Mesendoderm (in vitro differentiated cells): Measurements from ENCODE around the gene CCL22.

Experiments used
- DNase-seq: peaks from one replicate; pipeline ENCODE4 v3.0.0; 2013
- H2AK5ac ChIP-seq: 2 replicates; pipeline ENCODE4 v1.6.1; 2013; ENCODE audit warnings: low read length, inconsistent platforms
- H2BK120ac ChIP-seq: 2 replicates; pipeline ENCODE4 v1.6.1; 2013; ENCODE audit warnings: low read depth, mild to moderate bottlenecking, low read length, moderate library complexity, mixed read lengths
- H2BK15ac ChIP-seq: replicated peaks from 2 replicates; pipeline ENCODE4 v1.6.1; 2013; ENCODE audit warnings: low read depth, mild to moderate bottlenecking, moderate library complexity
- H2BK5ac ChIP-seq: 2 replicates; pipeline ENCODE4 v1.6.1; 2013; ENCODE audit warnings: low read length, inconsistent platforms
- H3K18ac ChIP-seq: 2 replicates; pipeline ENCODE4 v1.6.1; 2013; ENCODE audit warnings: mild to moderate bottlenecking, low read length, mixed read lengths
- H3K23ac ChIP-seq: one replicate; pipeline ENCODE4 v1.6.1; 2013; ENCODE audit warnings: low read length
- H3K27ac ChIP-seq: 2 replicates; pipeline ENCODE4 v1.5.1; 2013; ENCODE audit warnings: low read depth, mild to moderate bottlenecking, inconsistent platforms, low read length, moderate library complexity
- H3K27me3 ChIP-seq: 2 replicates; pipeline ENCODE4 v1.6.1; 2013; ENCODE audit warnings: low read length, control low read depth, mild to moderate bottlenecking, inconsistent platforms; ENCODE audit not compliant: insufficient read depth, poor library complexity
- H3K36me3 ChIP-seq: 2 replicates; pipeline ENCODE4 v1.6.1; 2013; ENCODE audit warnings: low read length, inconsistent platforms; ENCODE audit not compliant: control insufficient read depth, insufficient read depth
- H3K4ac ChIP-seq: one replicate; pipeline ENCODE4 v1.6.1; 2013; ENCODE audit warnings: low read depth, mild to moderate bottlenecking, low read length, moderate library complexity
- H3K4me1 ChIP-seq: 2 replicates; pipeline ENCODE4 v1.6.1; 2013; ENCODE audit warnings: low read depth, low read length, inconsistent platforms; ENCODE audit not compliant: control insufficient read depth
- H3K4me2 ChIP-seq: 2 replicates; pipeline ENCODE4 v1.6.1; 2013; ENCODE audit warnings: low read length
- H3K4me3 ChIP-seq: 2 replicates; pipeline ENCODE4 v1.5.1; 2013; ENCODE audit warnings: mild to moderate bottlenecking, low read length
- H3K56ac ChIP-seq: one replicate; pipeline ENCODE4 v1.6.1; 2013; ENCODE audit warnings: low read length
- H3K79me1 ChIP-seq: 2 replicates; pipeline ENCODE4 v1.6.1; 2013; ENCODE audit warnings: low read length, inconsistent platforms
- H3K79me2 ChIP-seq: 2 replicates; pipeline ENCODE4 v1.6.1; 2013; ENCODE audit warnings: mild to moderate bottlenecking, low read length; ENCODE audit not compliant: control insufficient read depth, insufficient read depth
- H3K9ac ChIP-seq: 2 replicates; pipeline ENCODE4 v1.6.1; 2013; ENCODE audit warnings: low read length, inconsistent platforms
- H4K5ac ChIP-seq: one replicate; pipeline ENCODE4 v1.6.1; 2013; ENCODE audit warnings: low read length
- H4K8ac ChIP-seq: one replicate; pipeline ENCODE4 v1.6.1; 2013; ENCODE audit warnings: low read depth, mild to moderate bottlenecking, control low read depth, low read length, moderate library complexity
- WGBS: extraction: QIAGEN DNeasy Blood & Tissue Kit; methylation state at CpG from one replicate; pipeline ENCODE4 v1.1.7; 2013; ENCODE audit warnings: low lambda C conversion rate, missing lambda C conversion rate; ENCODE audit not compliant: insufficient coverage; ENCODE audit errors: extremely low coverage; 5-methylcytosine and 5-hydroxymethylcytosine counted together

CCL22 gene

GRCh38 chr16:57360321-57360935 lies 1.8 kb downstream of the CCL22 start:
- no peak overlapping the region for H2BK15ac ChIP-seq
- H4K8ac ChIP-seq = no peak overlapping the region
- no peak overlapping the region for H3K56ac ChIP-seq
- H2AK5ac ChIP-seq = no peak overlapping the region
- H3K4ac ChIP-seq = no peak overlapping the region
- no peak overlapping the region for H3K23ac ChIP-seq
- H3K27me3 ChIP-seq = no peaks in the 10 kb centered on the region
- H3K18ac ChIP-seq = no peak overlapping the region
- H3K9ac ChIP-seq = no peak overlapping the region
- no peak for DNase-seq
- H3K79me1 ChIP-seq = no peaks in the 10 kb centered on the region
- no peak overlapping the region for H4K5ac ChIP-seq
- no peak overlapping the region for H3K27ac ChIP-seq
- H3K36me3 ChIP-seq = no peaks in the 10 kb centered on the region
- H3K4me2 ChIP-seq = no peak overlapping the region
- no peaks in the 10 kb centered on the region for H3K79me2 ChIP-seq
- H3K4me3 ChIP-seq = no peak overlapping the region
- H2BK5ac ChIP-seq = no peak overlapping the region
- no CpG with 5 or more reads among the region's 16 CpGs for WGBS
- no peaks in the 10 kb centered on the region for H3K4me1 ChIP-seq
- no peak overlapping the region for H2BK120ac ChIP-seq

DNA sequence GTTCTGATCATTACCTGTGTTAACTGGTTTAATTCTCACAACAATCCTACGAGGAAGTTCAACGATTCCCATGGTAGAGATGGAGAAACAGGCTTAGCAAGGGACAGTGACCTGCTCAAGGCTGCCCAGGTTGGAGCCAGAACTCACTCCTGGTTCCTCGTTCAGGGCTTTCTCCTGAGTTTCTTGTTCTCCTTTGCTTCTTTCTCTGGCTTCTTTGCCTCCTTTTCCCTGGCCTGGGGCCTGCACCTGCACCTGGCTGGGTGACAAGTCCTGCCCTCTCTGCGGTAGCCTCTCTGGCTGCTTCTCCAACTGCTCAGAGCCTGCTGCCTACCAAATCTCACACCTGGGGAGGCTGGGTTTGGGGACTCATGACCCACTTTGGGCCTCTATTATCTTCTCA lies 2.8 kb downstream of the CCL22 start:
- H3K27ac ChIP-seq = no peak overlapping the region
- no peak overlapping the region for H3K18ac ChIP-seq
- no peak overlapping the region for H3K4me3 ChIP-seq
- H3K27me3 ChIP-seq = no peaks in the 10 kb centered on the region
- WGBS = no CpG with 5 or more reads among the region's 4 CpGs
- H4K8ac ChIP-seq = no peak overlapping the region
- no peak overlapping the region for H4K5ac ChIP-seq
- no peaks in the 10 kb centered on the region for H3K4me1 ChIP-seq
- no peak overlapping the region for H3K23ac ChIP-seq
- no peak overlapping the region for H2BK120ac ChIP-seq
- H3K4ac ChIP-seq = no peak overlapping the region
- no peak overlapping the region for H2AK5ac ChIP-seq
- no peaks in the 10 kb centered on the region for H3K79me2 ChIP-seq
- no peaks in the 10 kb centered on the region for H3K79me1 ChIP-seq
- DNase-seq = no peak
- no peak overlapping the region for H2BK15ac ChIP-seq
- no peak overlapping the region for H3K9ac ChIP-seq
- no peak overlapping the region for H3K56ac ChIP-seq
- H2BK5ac ChIP-seq = no peak overlapping the region
- H3K36me3 ChIP-seq = no peaks in the 10 kb centered on the region
- no peak overlapping the region for H3K4me2 ChIP-seq

DNA sequence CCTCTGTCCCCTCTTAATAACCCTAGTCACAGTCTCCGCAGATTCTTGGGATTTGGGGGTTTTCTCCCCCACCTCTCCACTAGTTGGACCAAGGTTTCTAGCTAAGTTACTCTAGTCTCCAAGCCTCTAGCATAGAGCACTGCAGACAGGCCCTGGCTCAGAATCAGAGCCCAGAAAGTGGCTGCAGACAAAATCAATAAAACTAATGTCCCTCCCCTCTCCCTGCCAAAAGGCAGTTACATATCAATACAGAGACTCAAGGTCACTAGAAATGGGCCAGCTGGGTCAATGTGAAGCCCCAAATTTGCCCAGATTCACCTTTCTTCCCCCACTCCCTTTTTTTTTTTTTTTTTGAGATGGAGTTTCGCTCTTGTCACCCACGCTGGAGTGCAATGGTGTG lies 5.6 kb downstream of the CCL22 start:
- no peak overlapping the region for H3K56ac ChIP-seq
- no peak overlapping the region for H3K23ac ChIP-seq
- no peak overlapping the region for H3K4ac ChIP-seq
- H2BK15ac ChIP-seq = no peak overlapping the region
- no peaks in the 10 kb centered on the region for H3K79me1 ChIP-seq
- H3K18ac ChIP-seq = no peak overlapping the region
- no peak overlapping the region for H4K5ac ChIP-seq
- no peaks in the 10 kb centered on the region for H3K27me3 ChIP-seq
- H3K79me2 ChIP-seq = no peaks in the 10 kb centered on the region
- no peak overlapping the region for H3K4me3 ChIP-seq
- no peak overlapping the region for H2AK5ac ChIP-seq
- no peak overlapping the region for H4K8ac ChIP-seq
- DNase-seq = no peak
- H3K4me1 ChIP-seq = no peaks in the 10 kb centered on the region
- H3K36me3 ChIP-seq = no peaks in the 10 kb centered on the region
- no peak overlapping the region for H2BK5ac ChIP-seq
- no peak overlapping the region for H3K27ac ChIP-seq
- no peak overlapping the region for H2BK120ac ChIP-seq
- WGBS = no CpG with 5 or more reads among the region's 3 CpGs
- H3K9ac ChIP-seq = no peak overlapping the region
- H3K4me2 ChIP-seq = no peak overlapping the region

DNA sequence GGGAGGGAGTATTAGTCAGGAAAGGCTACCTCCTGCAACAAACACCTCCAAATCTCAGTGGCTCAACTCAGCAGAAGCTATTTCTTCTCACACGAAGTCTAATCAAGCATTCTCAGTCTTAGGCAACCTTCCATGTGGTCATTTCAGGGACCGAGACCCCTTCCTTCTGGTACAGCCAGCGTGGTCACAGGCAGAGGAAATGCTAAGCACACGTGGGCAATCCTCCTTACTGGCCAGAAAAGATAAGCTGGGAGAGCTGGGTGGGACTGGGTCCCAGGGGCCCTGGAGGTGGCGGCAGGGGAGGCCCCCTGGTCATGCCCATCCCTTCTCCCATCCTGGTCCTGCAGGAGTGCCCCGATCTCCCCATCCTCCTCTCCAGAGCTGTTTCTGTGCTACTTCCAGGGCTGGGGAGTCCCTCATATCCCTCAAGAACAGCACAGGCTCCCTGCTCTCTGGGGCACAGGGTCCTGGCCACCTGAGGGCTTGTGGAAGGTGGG lies 8.0 kb downstream of the CCL22 start:
- Histone ChIP-seq H3K79me2 (no peaks in the 10 kb centered on the region), H3K27me3 (no peaks in the 10 kb centered on the region), H3K79me1 (no peaks in the 10 kb centered on the region), H2BK120ac (no peak overlapping the region), H3K56ac (no peak overlapping the region), H3K4me3 (no peak overlapping the region), H3K18ac (no peak overlapping the region), H2BK15ac (no peak overlapping the region), H4K8ac (no peak overlapping the region), H2BK5ac (no peak overlapping the region), H3K9ac (no peak overlapping the region), H4K5ac (no peak overlapping the region), H2AK5ac (no peak overlapping the region), H3K4me2 (no peak overlapping the region), H3K27ac (no peak overlapping the region), H3K4ac (no peak overlapping the region), H3K4me1 (no peaks in the 10 kb centered on the region), H3K36me3 (no peaks in the 10 kb centered on the region), H3K23ac (no peak overlapping the region)
- no peak for DNase-seq
- no CpG with 5 or more reads among the region's 6 CpGs for WGBS

GRCh38 chr16:57367116-57367752 lies 8.7 kb downstream of the CCL22 start:
- H3K4me2 ChIP-seq = no peak overlapping the region
- H3K9ac ChIP-seq = no peak overlapping the region
- no peak for DNase-seq

More at GRCh38 chr16:57367116-57367752, 8.7 kb downstream of the CCL22 start:
- no peak overlapping the region for H3K23ac ChIP-seq
- no peak overlapping the region for H2BK5ac ChIP-seq
- no peaks in the 10 kb centered on the region for H3K36me3 ChIP-seq
- no peaks in the 10 kb centered on the region for H3K79me1 ChIP-seq
- H2BK120ac ChIP-seq = no peak overlapping the region
- no peaks in the 10 kb centered on the region for H3K4me1 ChIP-seq
- H3K18ac ChIP-seq = no peak overlapping the region
- no peak overlapping the region for H3K4me3 ChIP-seq
- no peak overlapping the region for H3K56ac ChIP-seq
- no peak overlapping the region for H3K27ac ChIP-seq
- H4K8ac ChIP-seq = no peak overlapping the region
- no peak overlapping the region for H2AK5ac ChIP-seq
- H3K27me3 ChIP-seq = no peaks in the 10 kb centered on the region
- WGBS = no CpG with 5 or more reads among the region's 7 CpGs
- no peak overlapping the region for H2BK15ac ChIP-seq
- H3K4ac ChIP-seq = no peak overlapping the region
- H4K5ac ChIP-seq = no peak overlapping the region
- no peaks in the 10 kb centered on the region for H3K79me2 ChIP-seq
